Chondrocyte (in vitro differentiated cells): ENCODE measurements around the gene GFPT1. TPM values are rescaled to one million over a fixed set of nuclear protein-coding genes. Genes with fewer than 3 reads are reported as not detected.

Experiments
- DNase-seq: peaks from one replicate; pipeline ENCODE4 v3.0.0; 2021; ENCODE audit warnings: mixed read lengths, low spot score
- H3K27ac Mint-ChIP-seq: one replicate; pipeline ENCODE4 v1.8.0; 2021; ENCODE audit warnings: mild to moderate bottlenecking, moderate library complexity, mixed read lengths; ENCODE audit not compliant: unreplicated experiment
- H3K27me3 Mint-ChIP-seq: 2 replicates; pipeline ENCODE4 v1.8.0; 2021; ENCODE audit warnings: low read depth, mixed read lengths
- H3K36me3 Mint-ChIP-seq: 2 replicates; pipeline ENCODE4 v1.8.0; 2021; ENCODE audit warnings: low read depth, mixed read lengths
- H3K4me1 Mint-ChIP-seq: 2 replicates; pipeline ENCODE4 v1.8.0; 2021; ENCODE audit warnings: low read depth, mild to moderate bottlenecking, mixed read lengths
- H3K4me3 Mint-ChIP-seq: one replicate; pipeline ENCODE4 v1.8.0; 2021; ENCODE audit warnings: mild to moderate bottlenecking, moderate library complexity, mixed read lengths; ENCODE audit not compliant: unreplicated experiment
- H3K9me3 Mint-ChIP-seq: 2 replicates; pipeline ENCODE4 v1.8.0; 2021; ENCODE audit warnings: low read depth, mixed read lengths
- total RNA-seq: library from RNA; stranded (reverse); gene quantifications from 3 replicates; pipeline ENCODE4 v1.2.1, GENCODE V29; 2021
- TF ChIP-seq, protein P1 (sequence below): fragments of 200-600 bp; sonication (generic); IDR thresholded peaks from 2 replicates; pipeline ENCODE4 v1.5.0; 2021; ENCODE audit warnings: antibody characterized with exemption, mild to moderate bottlenecking, moderate library complexity

GFPT1 gene
- total RNA-seq, 1 donor from 2014 or later = 144 TPM

DNA sequence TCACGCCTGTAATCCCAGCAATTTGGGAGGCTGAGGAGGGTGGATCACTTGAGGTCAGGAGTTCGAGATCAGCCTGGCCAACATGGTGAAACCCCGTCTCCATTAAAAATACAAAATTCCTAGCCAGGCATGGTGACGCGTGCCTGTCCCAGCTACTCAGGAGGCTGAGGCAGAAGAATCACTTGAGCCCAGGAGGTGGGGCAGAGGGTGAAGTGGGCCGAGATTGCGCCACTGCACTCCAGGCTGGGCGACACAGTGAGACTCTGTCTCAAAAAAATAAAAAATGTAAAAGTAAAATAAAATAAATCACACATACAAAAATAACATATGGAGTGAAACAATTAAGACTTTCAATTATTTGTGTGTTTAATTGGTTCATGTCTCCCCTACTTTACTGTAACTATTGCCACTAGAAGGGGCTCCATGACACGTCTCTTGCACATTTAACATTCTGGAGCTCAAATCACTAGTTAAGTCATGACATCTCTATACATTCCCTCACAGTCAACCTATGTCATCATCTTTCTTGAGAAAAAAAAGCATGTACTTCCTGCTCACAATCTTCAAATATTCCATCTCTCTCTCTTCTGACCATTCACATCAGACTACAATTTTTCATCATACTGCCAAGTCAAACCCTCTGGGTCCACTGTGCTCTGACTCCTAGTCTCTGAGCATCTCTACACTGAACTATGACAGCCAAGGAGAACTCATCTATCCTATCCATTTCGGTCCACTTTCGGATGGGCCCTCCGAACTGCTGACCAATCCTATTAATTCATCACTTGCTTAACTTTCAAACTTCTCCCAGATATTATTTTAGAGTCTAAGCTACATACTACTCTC, 6.7 kb downstream of the GFPT1 start:
- Mint-ChIP-seq H3K4me1 (peaks cover 68% of the 10 kb centered on the region), H3K27me3 (no peaks in the 10 kb centered on the region), H3K9me3 (no peaks in the 10 kb centered on the region), H3K27ac (peak overlapping the region; percentile 68), H3K4me3 (no peak overlapping the region), H3K36me3 (peaks cover 12% of the 10 kb centered on the region)
- DNase-seq = no peak
- TF ChIP-seq, protein P1, sequence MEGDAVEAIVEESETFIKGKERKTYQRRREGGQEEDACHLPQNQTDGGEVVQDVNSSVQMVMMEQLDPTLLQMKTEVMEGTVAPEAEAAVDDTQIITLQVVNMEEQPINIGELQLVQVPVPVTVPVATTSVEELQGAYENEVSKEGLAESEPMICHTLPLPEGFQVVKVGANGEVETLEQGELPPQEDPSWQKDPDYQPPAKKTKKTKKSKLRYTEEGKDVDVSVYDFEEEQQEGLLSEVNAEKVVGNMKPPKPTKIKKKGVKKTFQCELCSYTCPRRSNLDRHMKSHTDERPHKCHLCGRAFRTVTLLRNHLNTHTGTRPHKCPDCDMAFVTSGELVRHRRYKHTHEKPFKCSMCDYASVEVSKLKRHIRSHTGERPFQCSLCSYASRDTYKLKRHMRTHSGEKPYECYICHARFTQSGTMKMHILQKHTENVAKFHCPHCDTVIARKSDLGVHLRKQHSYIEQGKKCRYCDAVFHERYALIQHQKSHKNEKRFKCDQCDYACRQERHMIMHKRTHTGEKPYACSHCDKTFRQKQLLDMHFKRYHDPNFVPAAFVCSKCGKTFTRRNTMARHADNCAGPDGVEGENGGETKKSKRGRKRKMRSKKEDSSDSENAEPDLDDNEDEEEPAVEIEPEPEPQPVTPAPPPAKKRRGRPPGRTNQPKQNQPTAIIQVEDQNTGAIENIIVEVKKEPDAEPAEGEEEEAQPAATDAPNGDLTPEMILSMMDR = no peak

DNA sequence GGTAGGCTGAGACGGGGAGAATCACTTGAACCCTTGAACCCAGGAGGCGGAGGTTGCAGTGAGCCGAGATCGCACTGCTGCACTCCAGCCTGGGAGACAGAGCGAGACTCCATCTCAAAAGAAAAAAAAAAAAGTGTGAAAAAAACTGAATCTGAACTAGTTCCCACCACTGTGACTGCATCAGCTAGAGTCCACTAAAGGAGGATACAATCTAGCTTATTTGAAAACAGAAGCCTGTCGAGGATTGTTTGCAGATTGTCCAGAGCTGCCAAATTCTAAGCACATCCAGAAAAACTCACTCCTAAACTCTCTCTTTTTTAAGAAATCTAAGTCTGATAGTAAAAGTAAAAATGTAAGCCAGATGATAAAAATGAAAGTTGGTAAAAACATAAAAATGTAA, 10.6 kb downstream of the GFPT1 start:
- Mint-ChIP-seq H3K4me1 (peaks cover 47% of the 10 kb centered on the region), H3K27ac (peak overlapping the region; percentile 65), H3K27me3 (no peaks in the 10 kb centered on the region), H3K4me3 (no peak overlapping the region), H3K36me3 (peaks cover 9% of the 10 kb centered on the region), H3K9me3 (no peaks in the 10 kb centered on the region)
- no peak for DNase-seq
- TF ChIP-seq, protein P1 = no peak

DNA sequence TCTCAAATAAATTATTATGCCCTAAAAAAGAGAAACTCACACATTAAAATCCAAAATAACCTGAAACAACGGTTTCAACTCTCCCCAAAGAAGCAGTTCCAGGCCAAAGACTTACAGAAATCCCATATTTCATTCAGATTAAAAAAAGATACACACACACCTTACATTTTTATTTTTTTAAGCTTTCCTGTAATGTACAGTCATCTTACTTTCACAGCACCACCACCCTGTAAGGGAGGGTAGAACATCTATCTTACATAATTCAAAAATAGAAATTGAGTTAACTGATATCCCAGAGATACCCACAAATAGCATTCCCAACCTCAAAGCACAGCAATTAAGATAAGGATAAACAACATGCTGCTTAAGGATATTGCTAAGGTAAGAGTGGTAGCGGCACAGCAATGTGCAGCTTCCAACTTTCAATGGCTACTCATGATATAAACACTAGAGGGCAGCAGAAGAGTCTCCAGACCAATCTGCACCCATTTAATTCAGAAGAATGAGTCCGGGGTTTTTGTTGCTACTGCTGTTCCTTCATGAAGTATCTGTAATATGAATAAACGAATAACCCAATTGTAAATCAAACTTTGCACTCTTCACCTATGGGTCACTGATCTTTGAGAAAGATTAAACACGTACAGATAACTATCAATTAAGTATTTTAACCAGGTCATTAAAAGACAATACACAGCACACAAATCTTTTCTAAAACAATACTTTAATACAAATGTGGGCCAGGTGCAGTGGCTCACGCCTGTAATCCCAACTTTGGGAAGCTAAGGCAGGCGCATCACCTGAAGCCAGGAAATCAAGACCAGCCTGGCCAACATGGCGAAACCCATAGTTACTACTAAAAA, 11.3 kb downstream of the GFPT1 start:
- DNase-seq = no peak
- Mint-ChIP-seq H3K27ac (peak overlapping the region; percentile 65), H3K36me3 (peaks cover 7% of the 10 kb centered on the region), H3K4me3 (no peak overlapping the region), H3K4me1 (peaks cover 40% of the 10 kb centered on the region), H3K9me3 (no peaks in the 10 kb centered on the region), H3K27me3 (no peaks in the 10 kb centered on the region)
- TF ChIP-seq, protein P1 = peak; percentile 84

DNA sequence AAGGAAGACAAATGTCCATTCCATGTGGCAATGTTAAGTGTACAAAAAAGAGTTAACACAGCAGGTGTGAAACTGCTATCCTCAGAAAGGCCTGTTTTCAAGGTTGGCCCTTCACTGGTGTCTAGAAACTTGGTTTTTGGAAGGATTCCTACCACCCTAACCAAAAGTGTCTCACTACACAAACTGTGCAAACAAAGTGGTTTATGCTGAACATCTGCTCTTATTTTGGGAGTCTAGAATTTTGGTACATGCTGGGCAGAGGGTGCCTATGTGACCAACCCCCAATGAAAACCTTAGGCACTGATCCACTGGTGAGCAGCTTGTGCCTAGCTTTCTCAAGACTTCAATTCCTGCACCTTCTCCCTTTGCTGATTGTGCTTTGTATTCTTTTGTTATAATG, 14.3 kb downstream of the GFPT1 start:
- peaks cover 26% of the 10 kb centered on the region for H3K36me3 Mint-ChIP-seq
- no peaks in the 10 kb centered on the region for H3K27me3 Mint-ChIP-seq

DNA sequence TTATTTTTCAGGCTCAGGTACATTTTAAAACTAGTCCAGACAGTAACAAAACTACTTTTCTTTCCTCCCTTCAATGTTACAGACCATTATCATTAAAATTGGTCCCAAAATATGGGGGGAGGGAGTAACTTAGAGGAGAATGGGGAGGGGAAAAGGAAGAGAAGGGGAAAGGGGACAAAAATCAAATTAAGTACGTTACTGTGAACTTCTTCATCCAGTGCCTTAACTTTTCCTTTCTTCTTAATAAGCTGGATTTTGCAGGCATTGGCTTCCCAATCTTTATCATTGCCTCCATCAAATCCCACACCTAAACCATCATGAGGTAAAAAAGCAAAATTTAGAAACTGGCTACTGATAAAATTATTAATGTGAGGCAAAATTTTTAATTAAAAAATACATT, 17.2 kb downstream of the GFPT1 start:
- TF ChIP-seq, protein P1 = no peak
- Mint-ChIP-seq H3K4me1 (peaks cover 15% of the 10 kb centered on the region), H3K27ac (no peak overlapping the region), H3K4me3 (no peak overlapping the region), H3K9me3 (no peaks in the 10 kb centered on the region), H3K36me3 (peaks cover 39% of the 10 kb centered on the region), H3K27me3 (no peaks in the 10 kb centered on the region)
- no peak for DNase-seq

More for the DNA sequence above, 14.3 kb downstream of the GFPT1 start:
- Mint-ChIP-seq H3K27ac (peak overlapping the region; percentile 22), H3K4me1 (peaks cover 32% of the 10 kb centered on the region), H3K9me3 (no peaks in the 10 kb centered on the region), H3K4me3 (no peak overlapping the region)
- TF ChIP-seq, protein P1 = no peak
- DNase-seq = no peak
